ENCODE data around the gene IMPA2.

IMPA2 gene

GRCh38 chr18:11996907-11997306 is 15.6 kb downstream of the IMPA2 start:
- TF ChIP-seq CTCF (IDR thresholded peaks at IDR 0.05; ENCODE audit: low read depth, low read length), result no peak
- no peak for DNase-seq (ENCODE audit: extremely low read depth, low read depth)

GRCh38 chr18:11997466-11997865 is 16.2 kb downstream of the IMPA2 start:
- TF ChIP-seq CTCF (IDR thresholded peaks at IDR 0.05; ENCODE audit: low read depth, low read length), result no peak
- DNase-seq (ENCODE audit: extremely low read depth, low read depth), result no peak

- no peak for DNase-seq (ENCODE audit: extremely low read depth, low read depth)
- TF ChIP-seq CTCF (IDR thresholded peaks at IDR 0.05; ENCODE audit: low read depth, low read length), result no peak
Measured at GRCh38 chr18:11998193-11998592, 16.9 kb downstream of the IMPA2 start.

- TF ChIP-seq CTCF (IDR thresholded peaks at IDR 0.05; ENCODE audit: low read depth, low read length), result no peak
- DNase-seq (ENCODE audit: extremely low read depth, low read depth), result no peak
Measured at GRCh38 chr18:11999429-11999828, 18.1 kb downstream of the IMPA2 start.

GRCh38 chr18:12000072-12000659 is 18.9 kb downstream of the IMPA2 start:
- TF ChIP-seq CTCF (IDR thresholded peaks at IDR 0.05; ENCODE audit: low read depth, low read length), result no peak
- no peak for DNase-seq (ENCODE audit: extremely low read depth, low read depth)

GRCh38 chr18:12001421-12001820 is 20.1 kb downstream of the IMPA2 start:
- no peak for DNase-seq (ENCODE audit: extremely low read depth, low read depth)
- no peak for TF ChIP-seq CTCF (IDR thresholded peaks at IDR 0.05; ENCODE audit: low read depth, low read length)

- DNase-seq (ENCODE audit: extremely low read depth, low read depth), result no peak
- no peak for TF ChIP-seq CTCF (IDR thresholded peaks at IDR 0.05; ENCODE audit: low read depth, low read length)
Measured at GRCh38 chr18:12003894-12004293, 22.6 kb downstream of the IMPA2 start.
